IMR-90 (cell line): ENCODE results near the gene CABP4. TPM values are rescaled to one million over a fixed set of nuclear protein-coding genes. Genes with fewer than 3 reads are reported as not detected.

Experiments
- ATAC-seq: fragments of 200-7000 bp; cut with Tn5 transposase; 2 replicates; pipeline ENCODE4 v1.9.1; 2020; ENCODE audit warnings: low read depth, mild to moderate bottlenecking, moderate library complexity
- BruUV-seq: library from RNA; stranded (reverse); fragments of 400-500 nt; replicated peaks from 2 replicates; lab custom pipeline; 2021; lab: Mats Ljungman, UMichigan
- CTCF ChIA-PET: fragments of 300-600 bp; formaldehyde crosslinking; extraction: SDS; loops from one replicate; lab custom pipeline; 2021; ENCODE audit warnings: antibody characterized with exemption; lab: Yijun Ruan, JAX
- POLR2A ChIA-PET: fragments of 300-600 bp; sonication (Branson Sonifier 250); formaldehyde crosslinking; loops from one replicate; lab custom pipeline; 2022; ENCODE audit warnings: antibody characterized with exemption; ENCODE audit not compliant: unreplicated experiment; lab: Charles Lee
- DNase-seq: peaks from one replicate; pipeline ENCODE4 v3.0.0; 2013
- H2AFZ ChIP-seq: replicated peaks from 2 replicates; pipeline ENCODE3; 2013; ENCODE audit warnings: low read length, mild to moderate bottlenecking; ENCODE audit not compliant: poor library complexity
- H2AK5ac ChIP-seq: 2 replicates; pipeline ENCODE4 v1.6.1; 2013; ENCODE audit warnings: low read depth, low read length, inconsistent platforms
- H2AK9ac ChIP-seq: replicated peaks from 2 replicates; pipeline ENCODE3; 2013; ENCODE audit warnings: mild to moderate bottlenecking, low read depth, low read length, moderate library complexity; ENCODE audit not compliant: poor library complexity
- H2BK120ac ChIP-seq: 2 replicates; pipeline ENCODE4 v1.6.1; 2013; ENCODE audit warnings: low read depth, low read length, inconsistent platforms
- H2BK15ac ChIP-seq: 3 replicates; pipeline ENCODE4 v1.6.1; 2013; ENCODE audit warnings: low read depth, low read length, inconsistent platforms
- H2BK20ac ChIP-seq: 2 replicates; pipeline ENCODE4 v1.6.1; 2013; ENCODE audit warnings: low read depth, mild to moderate bottlenecking, inconsistent platforms, low read length, moderate library complexity
- H2BK5ac ChIP-seq: 2 replicates; pipeline ENCODE4 v1.6.1; 2013; ENCODE audit warnings: mild to moderate bottlenecking, low read depth, low read length, inconsistent platforms; ENCODE audit not compliant: poor library complexity, severe bottlenecking
- H3K14ac ChIP-seq: replicated peaks from 2 replicates; pipeline ENCODE4 v1.6.1; 2013; ENCODE audit warnings: low read depth, low read length, inconsistent platforms
- H3K18ac ChIP-seq: 2 replicates; pipeline ENCODE4 v1.6.1; 2013; ENCODE audit warnings: low read depth, low read length, control low read depth
- H3K23ac ChIP-seq: 2 replicates; pipeline ENCODE4 v1.6.1; 2013; ENCODE audit warnings: low read depth, low read length, inconsistent platforms
- H3K27ac ChIP-seq: 2 replicates; pipeline ENCODE4 v1.5.1; 2013; ENCODE audit warnings: mild to moderate bottlenecking, control low read depth, low read length; ENCODE audit not compliant: insufficient read depth
- H3K27me3 ChIP-seq: 2 replicates; pipeline ENCODE4 v1.6.1; 2013; ENCODE audit warnings: low read length; ENCODE audit not compliant: control insufficient read depth, insufficient read depth
- H3K36me3 ChIP-seq: 2 replicates; pipeline ENCODE4 v1.6.1; 2013; ENCODE audit warnings: low read length, mixed read lengths; ENCODE audit not compliant: control insufficient read depth, insufficient read depth
- H3K4ac ChIP-seq: 2 replicates; pipeline ENCODE4 v1.6.1; 2013; ENCODE audit warnings: low read depth, low read length, inconsistent platforms
- H3K4me1 ChIP-seq: 2 replicates; pipeline ENCODE4 v1.6.1; 2013; ENCODE audit warnings: low read length, mixed read lengths; ENCODE audit not compliant: control insufficient read depth, insufficient read depth
- H3K4me2 ChIP-seq: 2 replicates; pipeline ENCODE4 v1.6.1; 2013; ENCODE audit warnings: low read depth, mild to moderate bottlenecking, control low read depth, low read length, moderate library complexity
- H3K4me3 ChIP-seq: 2 replicates; pipeline ENCODE4 v1.5.1; 2013; ENCODE audit warnings: low read depth, mild to moderate bottlenecking, control low read depth, low read length, moderate library complexity; ENCODE audit not compliant: insufficient read depth
- H3K56ac ChIP-seq: 2 replicates; pipeline ENCODE4 v1.6.1; 2013; ENCODE audit warnings: low read length, inconsistent platforms; ENCODE audit not compliant: insufficient read depth; ENCODE audit errors: extremely low read depth
- H3K79me1 ChIP-seq, 2 experiments: 2 replicates each; pipeline ENCODE4 v1.6.1; 2013; ENCODE audit warnings: low read length in 2 of 2, inconsistent platforms in 1 of 2, low read depth in 1 of 2
- H3K9ac ChIP-seq: 2 replicates; pipeline ENCODE4 v1.6.1; 2013; ENCODE audit warnings: low read depth, low read length, control low read depth
- H3K9me1 ChIP-seq: 2 replicates; pipeline ENCODE4 v1.6.1; 2013; ENCODE audit warnings: low read length, inconsistent platforms; ENCODE audit not compliant: insufficient read depth
- H3K9me3 ChIP-seq: 2 replicates; pipeline ENCODE4 v1.6.1; 2013; ENCODE audit warnings: low read length; ENCODE audit not compliant: control insufficient read depth, insufficient read depth
- H4K20me1 ChIP-seq: 2 replicates; pipeline ENCODE4 v1.6.1; 2013; ENCODE audit warnings: low read length, inconsistent platforms; ENCODE audit not compliant: insufficient read depth
- H4K5ac ChIP-seq: 2 replicates; pipeline ENCODE4 v1.6.1; 2013; ENCODE audit warnings: mild to moderate bottlenecking, low read depth, low read length, control low read depth
- H4K8ac ChIP-seq, 2 experiments: 2 replicates each; pipeline ENCODE4 v1.6.1; 2013; ENCODE audit warnings: low read depth in 2 of 2, low read length in 2 of 2, control low read depth in 1 of 2, inconsistent platforms in 1 of 2
- H4K91ac ChIP-seq: 2 replicates; pipeline ENCODE4 v1.6.1; 2013; ENCODE audit warnings: low read depth, low read length, inconsistent platforms; ENCODE audit not compliant: insufficient read depth
- BHLHE40 ChIP-seq: fragments of 150-350 bp; IDR thresholded peaks from 2 replicates; pipeline ENCODE4 v1.6.1; 2016; ENCODE audit warnings: mild to moderate bottlenecking, low read depth, low read length
- CEBPB ChIP-seq: IDR thresholded peaks from 2 replicates; pipeline ENCODE4 v1.6.1; 2012; ENCODE audit warnings: low read depth, low read length, improper control_type of control experiment
- CHD1 ChIP-seq: IDR thresholded peaks from 2 replicates; pipeline ENCODE4 v1.6.1; 2012; ENCODE audit warnings: low read depth, low read length, improper control_type of control experiment
- ELK1 ChIP-seq: fragments of 150-350 bp; IDR thresholded peaks from 2 replicates; pipeline ENCODE4 v1.6.1; 2016; ENCODE audit warnings: low read depth, mild to moderate bottlenecking, low read length, moderate library complexity, borderline replicate concordance
- FOS ChIP-seq: fragments of 150-350 bp; IDR thresholded peaks from 2 replicates; pipeline ENCODE4 v1.6.1; 2016; ENCODE audit warnings: low read depth, low read length
- MAZ ChIP-seq: IDR thresholded peaks from 2 replicates; pipeline ENCODE4 v1.6.1; 2012; ENCODE audit warnings: low read depth, mild to moderate bottlenecking, low read length, improper control_type of control experiment, moderate library complexity, borderline replicate concordance
- NFE2L2 ChIP-seq: fragments of 150-350 bp; IDR thresholded peaks from 2 replicates; pipeline ENCODE4 v1.6.1; 2016; ENCODE audit warnings: low read depth, mild to moderate bottlenecking, low read length
- POLR2A ChIP-seq: IDR thresholded peaks from 2 replicates; pipeline ENCODE4 v1.6.1; 2012; ENCODE audit warnings: mild to moderate bottlenecking, low read depth, low read length
- RAD21 ChIP-seq: IDR thresholded peaks from 2 replicates; pipeline ENCODE4 v1.6.1; 2012; ENCODE audit warnings: low read length, improper control_type of control experiment
- WGBS, 2 experiments: methylation state at CpG; one replicate each; pipeline versions ENCODE4 v1.1.5 to v1.1.7; 2013; ENCODE audit warnings: missing lambda C conversion rate in 2 of 2; ENCODE audit not compliant: insufficient read length in 1 of 2; ENCODE audit errors: extremely low coverage in 2 of 2; 5-methylcytosine and 5-hydroxymethylcytosine counted together
- dilution Hi-C: fragments of 300-500 bp; cut with HindIII; formaldehyde crosslinking; loops from one replicate; pipeline ENCODE4 v1.14.3; 2018; ENCODE audit warnings: low sequenced_read_pairs; ENCODE audit not compliant: unreplicated experiment
- in situ Hi-C: fragments of 300-500 bp; cut with MboI; formaldehyde crosslinking; loops from 3 replicates; pipeline ENCODE4 v1.14.3; 2019; ENCODE audit warnings: low sequenced_read_pairs, inconsistent platforms, mixed read lengths
- intact Hi-C: fragments of 100-400 bp; cut with micrococcal nuclease; formaldehyde crosslinking; loops from 2 replicates; pipeline ENCODE4 v1.10.0; 2022
- polyA plus RNA-seq, 3 experiments: library from polyadenylated mRNA; depleted of rRNA; stranded (reverse); fragments of >200 nt; gene quantifications; 2 replicates each; pipeline ENCODE4 v1.2.3, GENCODE V29; 2012; ENCODE audit warnings: low replicate concordance in 1 of 3
- total RNA-seq: library from RNA; depleted of rRNA; stranded (reverse); fragments of >200 nt; gene quantifications from 2 replicates; pipeline ENCODE4 v1.2.3, GENCODE V29; 2012
- TF ChIP-seq, protein P1 (sequence below): fragments of 150-350 bp; IDR thresholded peaks from 2 replicates; pipeline ENCODE4 v1.6.1; 2017; ENCODE audit warnings: mild to moderate bottlenecking, antibody characterized with exemption, low read length, low read depth
- TF ChIP-seq, protein P2 (sequence below): conservative IDR thresholded peaks from 2 replicates; pipeline ENCODE4 v1.5.1; 2012; ENCODE audit warnings: mild to moderate bottlenecking, low read depth, low read length, improper control_type of control experiment

The CABP4 gene
- total and polyA plus RNA-seq, 2 of the 4 experiments (the other 2 are of a cell fraction): not detected

- H3K36me3 ChIP-seq: peaks cover 7% of the 10 kb centered on the region
- H3K9ac ChIP-seq: peak within 1 kb of the TSS; percentile 63
- ChIA-PET POLR2A (no interaction called here), CTCF (no interaction called here)
- H3K79me1 ChIP-seq: peaks cover 4 to 42% of the 10 kb centered on the region in 2 experiments; a peak in 3 of 4 replicates
- BruUV-seq: no TSS peak
- H3K18ac ChIP-seq: no peak within 1 kb of the TSS; the same call in 1 of the 2 replicates
- in situ Hi-C loops (no loop called here), dilution Hi-C loops (no loop called here), intact Hi-C loops (no loop called here)
- H4K20me1 ChIP-seq: no peaks in the 10 kb centered on the region
- H3K56ac ChIP-seq: peak within 1 kb of the TSS; percentile 65; the same call in 1 of the 2 replicates
- H3K4me3 ChIP-seq: peak within 1 kb of the TSS; percentile 76
- H2BK120ac ChIP-seq: peak within 1 kb of the TSS; percentile 37
- peak within 1 kb of the TSS; percentile 63 to 91; a peak in 3 of 4 replicates for H4K8ac ChIP-seq
- H2BK20ac ChIP-seq: no peak within 1 kb of the TSS; the same call in 1 of the 2 replicates
- peak within 1 kb of the TSS; percentile 74 for H2BK5ac ChIP-seq
- peak within 1 kb of the TSS; percentile 90 for H2AFZ ChIP-seq
- H4K5ac ChIP-seq: peak within 1 kb of the TSS; percentile 46
- no peak for TF ChIP-seq CHD1
- TF ChIP-seq, protein P1, sequence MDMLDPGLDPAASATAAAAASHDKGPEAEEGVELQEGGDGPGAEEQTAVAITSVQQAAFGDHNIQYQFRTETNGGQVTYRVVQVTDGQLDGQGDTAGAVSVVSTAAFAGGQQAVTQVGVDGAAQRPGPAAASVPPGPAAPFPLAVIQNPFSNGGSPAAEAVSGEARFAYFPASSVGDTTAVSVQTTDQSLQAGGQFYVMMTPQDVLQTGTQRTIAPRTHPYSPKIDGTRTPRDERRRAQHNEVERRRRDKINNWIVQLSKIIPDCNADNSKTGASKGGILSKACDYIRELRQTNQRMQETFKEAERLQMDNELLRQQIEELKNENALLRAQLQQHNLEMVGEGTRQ: no peak
- TF ChIP-seq MAZ: peak; percentile 72; the same call in 1 of the 2 replicates
- TF ChIP-seq RAD21: no peak
- TF ChIP-seq POLR2A: peak; percentile 63
- no peak for TF ChIP-seq ELK1
- TF ChIP-seq, protein P2, sequence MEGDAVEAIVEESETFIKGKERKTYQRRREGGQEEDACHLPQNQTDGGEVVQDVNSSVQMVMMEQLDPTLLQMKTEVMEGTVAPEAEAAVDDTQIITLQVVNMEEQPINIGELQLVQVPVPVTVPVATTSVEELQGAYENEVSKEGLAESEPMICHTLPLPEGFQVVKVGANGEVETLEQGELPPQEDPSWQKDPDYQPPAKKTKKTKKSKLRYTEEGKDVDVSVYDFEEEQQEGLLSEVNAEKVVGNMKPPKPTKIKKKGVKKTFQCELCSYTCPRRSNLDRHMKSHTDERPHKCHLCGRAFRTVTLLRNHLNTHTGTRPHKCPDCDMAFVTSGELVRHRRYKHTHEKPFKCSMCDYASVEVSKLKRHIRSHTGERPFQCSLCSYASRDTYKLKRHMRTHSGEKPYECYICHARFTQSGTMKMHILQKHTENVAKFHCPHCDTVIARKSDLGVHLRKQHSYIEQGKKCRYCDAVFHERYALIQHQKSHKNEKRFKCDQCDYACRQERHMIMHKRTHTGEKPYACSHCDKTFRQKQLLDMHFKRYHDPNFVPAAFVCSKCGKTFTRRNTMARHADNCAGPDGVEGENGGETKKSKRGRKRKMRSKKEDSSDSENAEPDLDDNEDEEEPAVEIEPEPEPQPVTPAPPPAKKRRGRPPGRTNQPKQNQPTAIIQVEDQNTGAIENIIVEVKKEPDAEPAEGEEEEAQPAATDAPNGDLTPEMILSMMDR: no peak
- no peak for TF ChIP-seq NFE2L2
- TF ChIP-seq CEBPB: no peak
- no peak for TF ChIP-seq FOS
- no peak for TF ChIP-seq BHLHE40
- peak; percentile 17 for ATAC-seq
- no peaks in the 10 kb centered on the region for H3K9me3 ChIP-seq
- peaks cover 4% of the 10 kb centered on the region for H3K9me1 ChIP-seq
- peak within 1 kb of the TSS; percentile 83 for H3K4ac ChIP-seq
- 1% methylated on average over 25 of the region's 58 CpGs; no CpG with 5 or more reads in 1 of the 2 experiments for WGBS, 2 experiments
- peak within 1 kb of the TSS; percentile 56 for H2AK5ac ChIP-seq
- peak; percentile 24 for DNase-seq
- no peaks in the 10 kb centered on the region for H3K27me3 ChIP-seq
- H3K14ac ChIP-seq: peak within 1 kb of the TSS; percentile 25
- H3K23ac ChIP-seq: peak within 1 kb of the TSS; percentile 89; the same call in 1 of the 2 replicates
- peak within 1 kb of the TSS; percentile 36 for H4K91ac ChIP-seq
- peaks cover 14% of the 10 kb centered on the region for H3K4me1 ChIP-seq
- H3K27ac ChIP-seq: peak within 1 kb of the TSS; percentile 65
- no peak within 1 kb of the TSS for H2BK15ac ChIP-seq
- H2AK9ac ChIP-seq: peak within 1 kb of the TSS; percentile 89
- peak within 1 kb of the TSS; percentile 94 for H3K4me2 ChIP-seq
Measured at GRCh38 chr11:67504950-67505581, 49.9 kb downstream of the CABP4 start, which contains the start of gene PITPNM1. Gene PITPNM1 (minus strand): TSS chr11:67505363. CDS start chr11:67504180, 1,183 bp downstream.
